Natural killer cell treated with Interleukin-12 subunit alpha and Interleukin-12 subunit beta and Interleukin-15 and Interleukin-18, amount 100 ng/mL, for 72 hours (primary cell): ENCODE measurements around the gene LRRC10B. TPM values are rescaled to one million over a fixed set of nuclear protein-coding genes. Genes with fewer than 3 reads are reported as not detected.

Experiments used
- ATAC-seq, 2 donors: fragments of 150-1000 bp; cut with Tn5 transposase in 1 of 2; sonication (Bioruptor Pico), chemical (Tn5 transposase) in 1 of 2; 2 replicates each; pipeline ENCODE4 v1.10.0; 2021
- DNase-seq: peaks from one replicate; pipeline ENCODE4 v3.0.0; 2022; ENCODE audit warnings: low spot score
- H3K27ac Mint-ChIP-seq, 2 donors: 1 replicate in 1 of 2; 2 replicates in 1 of 2; pipeline ENCODE4 v1.8.0; 2022; ENCODE audit warnings: mixed read lengths in 2 of 2, mild to moderate bottlenecking in 1 of 2, moderate library complexity in 1 of 2
- H3K27me3 Mint-ChIP-seq, 2 donors: 1 replicate in 1 of 2; 2 replicates in 1 of 2; pipeline ENCODE4 v1.8.0; 2022; ENCODE audit warnings: mixed read lengths in 2 of 2
- H3K36me3 Mint-ChIP-seq: one replicate; pipeline ENCODE4 v1.8.0; 2022; ENCODE audit warnings: mixed read lengths
- H3K4me1 Mint-ChIP-seq, 2 donors: 1 replicate in 1 of 2; 2 replicates in 1 of 2; pipeline ENCODE4 v1.8.0; 2022; ENCODE audit warnings: low read depth in 2 of 2, mixed read lengths in 2 of 2, mild to moderate bottlenecking in 1 of 2
- H3K4me3 Mint-ChIP-seq: one replicate; pipeline ENCODE4 v1.8.0; 2022; ENCODE audit warnings: mixed read lengths
- H3K9me3 Mint-ChIP-seq: 2 replicates; pipeline ENCODE4 v1.8.0; 2022; ENCODE audit warnings: mixed read lengths
- total RNA-seq, 2 donors: library from RNA; stranded (reverse); gene quantifications; one replicate each; pipeline ENCODE4 v1.2.3, GENCODE V29; 2022

LRRC10B gene
- total RNA-seq, 2 donors from 2014 or later: not detected

GRCh38 chr11:61534025-61534932 lies 25.7 kb downstream of the LRRC10B start:
- Mint-ChIP-seq H3K9me3 (no peaks in the 10 kb centered on the region), H3K36me3 (no peaks in the 10 kb centered on the region), H3K27ac (no peak overlapping the region), H3K4me3 (no peak overlapping the region), H3K27me3 (peaks cover 7 to 18% of the 10 kb centered on the region in 2 donors), H3K4me1 (peaks cover 0 to 2% of the 10 kb centered on the region in 2 donors)
- DNase-seq (no peak), ATAC-seq (no peak)

GRCh38 chr11:61534933-61535839 lies 26.6 kb downstream of the LRRC10B start:
- peak in 1 of 2 donors; percentile 13 for ATAC-seq
- H3K27me3 Mint-ChIP-seq: peaks cover 10 to 23% of the 10 kb centered on the region in 2 donors

GRCh38 chr11:61535998-61536675 lies 27.6 kb downstream of the LRRC10B start:
- no peak for ATAC-seq
- H3K27me3 Mint-ChIP-seq: peaks cover 11 to 24% of the 10 kb centered on the region in 2 donors
- no peak overlapping the region for H3K4me3 Mint-ChIP-seq
- H3K27ac Mint-ChIP-seq: no peak overlapping the region
- peaks cover 0 to 2% of the 10 kb centered on the region in 2 donors for H3K4me1 Mint-ChIP-seq
- H3K36me3 Mint-ChIP-seq: no peaks in the 10 kb centered on the region
- no peak for DNase-seq
- H3K9me3 Mint-ChIP-seq: no peaks in the 10 kb centered on the region

More at GRCh38 chr11:61534933-61535839, 26.6 kb downstream of the LRRC10B start:
- no peak overlapping the region for H3K4me3 Mint-ChIP-seq
- no peak for DNase-seq
- no peaks in the 10 kb centered on the region for H3K9me3 Mint-ChIP-seq
- H3K36me3 Mint-ChIP-seq: no peaks in the 10 kb centered on the region
- H3K27ac Mint-ChIP-seq: no peak overlapping the region
- H3K4me1 Mint-ChIP-seq: peaks cover 0 to 2% of the 10 kb centered on the region in 2 donors

GRCh38 chr11:61536676-61537270 lies 28.2 kb downstream of the LRRC10B start:
- Mint-ChIP-seq H3K9me3 (no peaks in the 10 kb centered on the region), H3K27me3 (peaks cover 17 to 30% of the 10 kb centered on the region in 2 donors), H3K4me3 (no peak overlapping the region), H3K4me1 (peaks cover 0 to 2% of the 10 kb centered on the region in 2 donors), H3K27ac (no peak overlapping the region), H3K36me3 (no peaks in the 10 kb centered on the region)
- ATAC-seq (no peak), DNase-seq (no peak)

GRCh38 chr11:61537326-61537725 lies 28.8 kb downstream of the LRRC10B start:
- no peak for ATAC-seq
- H3K27me3 Mint-ChIP-seq: peaks cover 17 to 30% of the 10 kb centered on the region in 2 donors
- H3K36me3 Mint-ChIP-seq: no peaks in the 10 kb centered on the region
- DNase-seq: no peak
- H3K9me3 Mint-ChIP-seq: no peaks in the 10 kb centered on the region
- peaks cover 0 to 2% of the 10 kb centered on the region in 2 donors for H3K4me1 Mint-ChIP-seq
- no peak overlapping the region for H3K27ac Mint-ChIP-seq
- no peak overlapping the region for H3K4me3 Mint-ChIP-seq

GRCh38 chr11:61538636-61538961 lies 30.1 kb downstream of the LRRC10B start:
- Mint-ChIP-seq H3K27ac (no peak overlapping the region), H3K27me3 (peaks cover 17 to 30% of the 10 kb centered on the region in 2 donors), H3K36me3 (no peaks in the 10 kb centered on the region)

GRCh38 chr11:61539006-61539405 lies 30.5 kb downstream of the LRRC10B start:
- H3K27ac Mint-ChIP-seq: no peak overlapping the region
- H3K27me3 Mint-ChIP-seq: peaks cover 14 to 30% of the 10 kb centered on the region in 2 donors
- no peaks in the 10 kb centered on the region for H3K9me3 Mint-ChIP-seq
- H3K4me3 Mint-ChIP-seq: no peak overlapping the region
- DNase-seq (no peak), ATAC-seq (no peak)
- no peaks in the 10 kb centered on the region for H3K36me3 Mint-ChIP-seq
- peaks cover 0 to 2% of the 10 kb centered on the region in 2 donors for H3K4me1 Mint-ChIP-seq

More at GRCh38 chr11:61538636-61538961, 30.1 kb downstream of the LRRC10B start:
- Mint-ChIP-seq H3K9me3 (no peaks in the 10 kb centered on the region), H3K4me3 (no peak overlapping the region), H3K4me1 (peaks cover 0 to 2% of the 10 kb centered on the region in 2 donors)
- ATAC-seq (no peak), DNase-seq (no peak)

- H3K27me3 Mint-ChIP-seq: peaks cover 16 to 21% of the 10 kb centered on the region in 2 donors
- no peaks in the 10 kb centered on the region for H3K9me3 Mint-ChIP-seq
- H3K36me3 Mint-ChIP-seq: no peaks in the 10 kb centered on the region
- no peak overlapping the region for H3K4me3 Mint-ChIP-seq
- DNase-seq: no peak
- no peak overlapping the region for H3K27ac Mint-ChIP-seq
- no peaks in the 10 kb centered on the region for H3K4me1 Mint-ChIP-seq
- no peak for ATAC-seq
Observed at GRCh38 chr11:61539831-61540357, 31.3 kb downstream of the LRRC10B start.

- H3K4me1 Mint-ChIP-seq: no peaks in the 10 kb centered on the region
- H3K27ac Mint-ChIP-seq: no peak overlapping the region
- peaks cover 21 to 22% of the 10 kb centered on the region in 2 donors for H3K27me3 Mint-ChIP-seq
- no peak for DNase-seq
- no peak for ATAC-seq
- H3K36me3 Mint-ChIP-seq: no peaks in the 10 kb centered on the region
- no peak overlapping the region for H3K4me3 Mint-ChIP-seq
- H3K9me3 Mint-ChIP-seq: no peaks in the 10 kb centered on the region
Observed at GRCh38 chr11:61540528-61540927, 32.0 kb downstream of the LRRC10B start.

- Mint-ChIP-seq H3K36me3 (no peaks in the 10 kb centered on the region), H3K9me3 (no peaks in the 10 kb centered on the region), H3K27ac (no peak overlapping the region), H3K27me3 (peaks cover 25 to 26% of the 10 kb centered on the region in 2 donors), H3K4me3 (no peak overlapping the region), H3K4me1 (peaks cover 0 to 3% of the 10 kb centered on the region in 2 donors)
- no peak for ATAC-seq
- DNase-seq: no peak
Observed at GRCh38 chr11:61541598-61541997, 33.0 kb downstream of the LRRC10B start.

GRCh38 chr11:61542024-61542461 lies 33.5 kb downstream of the LRRC10B start:
- ATAC-seq (peak in 1 of 2 donors; percentile 5), DNase-seq (no peak)
- Mint-ChIP-seq H3K9me3 (no peaks in the 10 kb centered on the region), H3K4me3 (no peak overlapping the region), H3K36me3 (no peaks in the 10 kb centered on the region), H3K27ac (no peak overlapping the region), H3K27me3 (peaks cover 25 to 26% of the 10 kb centered on the region in 2 donors), H3K4me1 (peaks cover 0 to 3% of the 10 kb centered on the region in 2 donors)

- no peak for DNase-seq
- H3K27ac Mint-ChIP-seq: no peak overlapping the region
- ATAC-seq: peak in 1 of 2 donors; percentile 26
- no peaks in the 10 kb centered on the region for H3K36me3 Mint-ChIP-seq
- H3K9me3 Mint-ChIP-seq: no peaks in the 10 kb centered on the region
- H3K27me3 Mint-ChIP-seq: peaks cover 25 to 26% of the 10 kb centered on the region in 2 donors
- no peak overlapping the region for H3K4me3 Mint-ChIP-seq
- H3K4me1 Mint-ChIP-seq: peaks cover 0 to 3% of the 10 kb centered on the region in 2 donors
Observed at GRCh38 chr11:61542705-61543104, 34.2 kb downstream of the LRRC10B start.
